Mesenchymal stem cell (in vitro differentiated cells and primary cell): ENCODE results near the gene RCN2.

ENCODE experiments used
- DNase-seq: peaks from one replicate; pipeline ENCODE4 v3.0.0-alpha.2; 2013
- H2AFZ ChIP-seq: one replicate; pipeline ENCODE4 v1.6.1; 2013; ENCODE audit warnings: low read depth, mild to moderate bottlenecking, control low read depth, inconsistent platforms, low read length, moderate library complexity
- H2AK5ac ChIP-seq: 2 replicates; pipeline ENCODE4 v1.6.1; 2013; ENCODE audit warnings: low read length, moderate library complexity, mild to moderate bottlenecking, inconsistent platforms; ENCODE audit not compliant: severe bottlenecking
- H2BK120ac ChIP-seq: one replicate; pipeline ENCODE4 v1.6.1; 2013; ENCODE audit warnings: low read depth, mild to moderate bottlenecking, inconsistent platforms, low read length, moderate library complexity
- H2BK12ac ChIP-seq, 2 experiments: one replicate each; pipeline ENCODE4 v1.6.1; 2013; ENCODE audit warnings: inconsistent platforms in 2 of 2, low read length in 2 of 2, mild to moderate bottlenecking in 2 of 2, moderate library complexity in 2 of 2, control low read depth in 1 of 2
- H2BK15ac ChIP-seq: one replicate; pipeline ENCODE4 v1.6.1; 2013; ENCODE audit warnings: mild to moderate bottlenecking, low read depth, inconsistent platforms; ENCODE audit not compliant: poor library complexity, severe bottlenecking
- H2BK5ac ChIP-seq: 2 replicates; pipeline ENCODE4 v1.6.1; 2013; ENCODE audit warnings: low read depth, mild to moderate bottlenecking, low read length, control low read depth, inconsistent platforms; ENCODE audit not compliant: poor library complexity, severe bottlenecking
- H3K14ac ChIP-seq, 2 experiments: one replicate each; pipeline ENCODE4 v1.6.1; 2013; ENCODE audit warnings: inconsistent platforms in 2 of 2, low read length in 2 of 2, control low read depth in 1 of 2, mild to moderate bottlenecking in 1 of 2, moderate library complexity in 1 of 2
- H3K18ac ChIP-seq, 2 experiments: one replicate each; pipeline ENCODE4 v1.6.1; 2013; ENCODE audit warnings: inconsistent platforms in 2 of 2, low read length in 2 of 2, control low read depth in 1 of 2, low read depth in 1 of 2, mild to moderate bottlenecking in 1 of 2
- H3K23ac ChIP-seq, 2 experiments: one replicate each; pipeline ENCODE4 v1.6.1; 2013; ENCODE audit warnings: inconsistent platforms in 2 of 2, low read length in 2 of 2, mild to moderate bottlenecking in 2 of 2, moderate library complexity in 2 of 2, control low read depth in 1 of 2
- H3K27ac ChIP-seq: 2 replicates; pipeline ENCODE4 v1.5.1; 2013; ENCODE audit warnings: mild to moderate bottlenecking, moderate library complexity, low read length, control low read depth, inconsistent platforms; ENCODE audit not compliant: poor library complexity, severe bottlenecking
- H3K27me3 ChIP-seq, 2 experiments: 2 replicates each; pipeline versions ENCODE4 v1.6.1 to v1.7.0; 2013; ENCODE audit warnings: low read length in 2 of 2, mild to moderate bottlenecking in 2 of 2, moderate library complexity in 2 of 2, control low read depth in 1 of 2, inconsistent platforms in 1 of 2; ENCODE audit not compliant: control insufficient read depth in 1 of 2, insufficient read depth in 1 of 2
- H3K36me3 ChIP-seq, 2 experiments: 2 replicates each; pipeline versions ENCODE4 v1.6.1 to v1.7.0; 2013; ENCODE audit warnings: low read length in 2 of 2, control low read depth in 1 of 2, inconsistent platforms in 1 of 2, low read depth in 1 of 2, mild to moderate bottlenecking in 1 of 2; ENCODE audit not compliant: insufficient read depth in 2 of 2, control insufficient read depth in 1 of 2
- H3K4ac ChIP-seq, 2 experiments: one replicate each; pipeline ENCODE4 v1.6.1; 2013; ENCODE audit warnings: inconsistent platforms in 2 of 2, low read length in 2 of 2, mild to moderate bottlenecking in 2 of 2, moderate library complexity in 2 of 2, control low read depth in 1 of 2, low read depth in 1 of 2
- H3K4me1 ChIP-seq: 2 replicates; pipeline ENCODE4 v1.6.1; 2013; ENCODE audit warnings: low read depth, low read length, control low read depth; ENCODE audit not compliant: control insufficient read depth, insufficient read depth
- H3K4me2 ChIP-seq: 2 replicates; pipeline ENCODE4 v1.6.1; 2013; ENCODE audit warnings: low read length, mild to moderate bottlenecking, inconsistent platforms; ENCODE audit not compliant: poor library complexity, severe bottlenecking
- H3K4me3 ChIP-seq, 2 experiments: 2 replicates each; pipeline versions ENCODE4 v1.5.1 to v1.7.0; 2013; ENCODE audit warnings: low read length in 2 of 2, mild to moderate bottlenecking in 2 of 2, control low read depth in 1 of 2, low read depth in 1 of 2; ENCODE audit not compliant: insufficient read depth in 1 of 2
- H3K79me1 ChIP-seq: replicated peaks from 2 replicates; pipeline ENCODE4 v1.6.1; 2013; ENCODE audit warnings: mild to moderate bottlenecking, control low read depth, low read length, inconsistent platforms; ENCODE audit not compliant: poor library complexity, severe bottlenecking
- H3K9ac ChIP-seq: 2 replicates; pipeline ENCODE4 v1.7.0; 2013; ENCODE audit warnings: mild to moderate bottlenecking, low read length, moderate library complexity
- H3K9me3 ChIP-seq: 2 replicates; pipeline ENCODE4 v1.7.0; 2013; ENCODE audit warnings: mild to moderate bottlenecking, low read length; ENCODE audit not compliant: control insufficient read depth
- H4K8ac ChIP-seq: one replicate; pipeline ENCODE4 v1.6.1; 2013; ENCODE audit warnings: inconsistent platforms, mild to moderate bottlenecking, low read length, moderate library complexity
- H4K91ac ChIP-seq: one replicate; pipeline ENCODE4 v1.6.1; 2013; ENCODE audit warnings: mild to moderate bottlenecking, low read length, inconsistent platforms
- WGBS: methylation state at CpG from one replicate; pipeline ENCODE4 v1.1.7; 2013; ENCODE audit warnings: mixed read lengths; 5-methylcytosine and 5-hydroxymethylcytosine counted together

RCN2 gene

GRCh38 chr15:76932135-76932966 lies 802 bp downstream of the RCN2 start:
- Histone ChIP-seq H3K4me2 (peak overlapping the region; percentile 80), H4K91ac (peak overlapping the region; percentile 67)
- 3% methylated on average over 6 of the region's 14 CpGs for WGBS

GRCh38 chr15:76935620-76936019 lies 4.1 kb downstream of the RCN2 start:
- H3K79me1 ChIP-seq, result peaks cover 16% of the 10 kb centered on the region
- H2BK5ac ChIP-seq, result no peak overlapping the region
- no peak overlapping the region for H2BK12ac ChIP-seq
- H4K91ac ChIP-seq, result no peak overlapping the region
- WGBS, result 100% methylated on average over 1 of the region's 2 CpGs
- no peak overlapping the region for H2BK15ac ChIP-seq
- H4K8ac ChIP-seq, result no peak overlapping the region
- no peak overlapping the region for H3K9ac ChIP-seq
- H3K14ac ChIP-seq, result no peak overlapping the region
- H2AK5ac ChIP-seq, result no peak overlapping the region
- H3K4me1 ChIP-seq, result no peaks in the 10 kb centered on the region
- DNase-seq, result no peak
- no peak overlapping the region for H3K23ac ChIP-seq
- H3K4me2 ChIP-seq, result no peak overlapping the region
- no peaks in the 10 kb centered on the region for H3K27me3 ChIP-seq
- H3K4me3 ChIP-seq, result no peak overlapping the region
- no peak overlapping the region for H3K27ac ChIP-seq
- no peak overlapping the region for H2AFZ ChIP-seq
- no peak overlapping the region for H3K18ac ChIP-seq
- no peak overlapping the region for H3K4ac ChIP-seq
- H3K36me3 ChIP-seq, result peaks cover 4 to 47% of the 10 kb centered on the region in 2 experiments
- no peaks in the 10 kb centered on the region for H3K9me3 ChIP-seq
- no peak overlapping the region for H2BK120ac ChIP-seq

More at GRCh38 chr15:76932135-76932966, 802 bp downstream of the RCN2 start:
- H2BK120ac ChIP-seq, result no peak overlapping the region
- H3K14ac ChIP-seq, result peak overlapping the region in 1 of 2 experiments; percentile 84
- no peak overlapping the region for H2AK5ac ChIP-seq
- peak overlapping the region; percentile 87 for H3K9ac ChIP-seq
- H2BK12ac ChIP-seq, result no peak overlapping the region
- H3K4ac ChIP-seq, result peak overlapping the region; percentile 71 to 80
- peaks cover 16% of the 10 kb centered on the region for H3K79me1 ChIP-seq
- H3K18ac ChIP-seq, result peak overlapping the region in 1 of 2 experiments; percentile 66
- H3K4me3 ChIP-seq, result peak overlapping the region; percentile 82 to 97
- peak overlapping the region in 1 of 2 experiments; percentile 98 for H3K23ac ChIP-seq
- no peak overlapping the region for H2BK5ac ChIP-seq
- no peak overlapping the region for H3K27ac ChIP-seq
- H3K36me3 ChIP-seq, result peaks cover 4 to 39% of the 10 kb centered on the region in 2 experiments
- no peaks in the 10 kb centered on the region for H3K4me1 ChIP-seq
- H3K9me3 ChIP-seq, result no peaks in the 10 kb centered on the region
- peak overlapping the region; percentile 99 for H2AFZ ChIP-seq
- peak overlapping the region; percentile 87 for H4K8ac ChIP-seq
- no peaks in the 10 kb centered on the region for H3K27me3 ChIP-seq
- DNase-seq, result peak; percentile 45
- H2BK15ac ChIP-seq, result peak overlapping the region; percentile 23

GRCh38 chr15:76936671-76937070 lies 5.1 kb downstream of the RCN2 start:
- WGBS, result 86% methylated on average over 3 of the region's 3 CpGs
- no peak overlapping the region for H2BK5ac ChIP-seq
- no peak for DNase-seq
- H3K23ac ChIP-seq, result no peak overlapping the region
- H3K9me3 ChIP-seq, result no peaks in the 10 kb centered on the region
- no peak overlapping the region for H4K8ac ChIP-seq
- H3K79me1 ChIP-seq, result peaks cover 16% of the 10 kb centered on the region
- no peak overlapping the region for H3K4me3 ChIP-seq
- H3K18ac ChIP-seq, result no peak overlapping the region
- no peak overlapping the region for H3K27ac ChIP-seq
- H3K4me1 ChIP-seq, result no peaks in the 10 kb centered on the region
- no peaks in the 10 kb centered on the region for H3K27me3 ChIP-seq
- no peak overlapping the region for H2AK5ac ChIP-seq
- H2BK15ac ChIP-seq, result no peak overlapping the region
- no peak overlapping the region for H2BK120ac ChIP-seq
- no peak overlapping the region for H3K4ac ChIP-seq
- no peak overlapping the region for H4K91ac ChIP-seq
- no peak overlapping the region for H3K14ac ChIP-seq
- H3K36me3 ChIP-seq, result peaks cover 4 to 47% of the 10 kb centered on the region in 2 experiments
- H2BK12ac ChIP-seq, result no peak overlapping the region
- no peak overlapping the region for H3K4me2 ChIP-seq
- H2AFZ ChIP-seq, result no peak overlapping the region
- H3K9ac ChIP-seq, result no peak overlapping the region

GRCh38 chr15:76938752-76939151 lies 7.2 kb downstream of the RCN2 start:
- Histone ChIP-seq H3K4me2 (no peak overlapping the region), H2AFZ (no peak overlapping the region), H3K9me3 (no peaks in the 10 kb centered on the region), H3K18ac (no peak overlapping the region), H3K4me3 (no peak overlapping the region), H4K8ac (no peak overlapping the region), H2BK12ac (no peak overlapping the region), H3K23ac (no peak overlapping the region), H2BK15ac (no peak overlapping the region), H3K14ac (no peak overlapping the region), H2AK5ac (no peak overlapping the region), H3K4ac (no peak overlapping the region), H3K27me3 (no peaks in the 10 kb centered on the region), H2BK5ac (no peak overlapping the region), H3K36me3 (peaks cover 4 to 44% of the 10 kb centered on the region in 2 experiments), H3K9ac (no peak overlapping the region), H2BK120ac (no peak overlapping the region), H3K4me1 (no peaks in the 10 kb centered on the region), H3K27ac (no peak overlapping the region), H3K79me1 (peaks cover 8% of the 10 kb centered on the region), H4K91ac (no peak overlapping the region)
- DNase-seq, result no peak
- 94% methylated on average over 5 of the region's 5 CpGs for WGBS
